Measurements from ENCODE around the gene TOM1. TPM values are rescaled to one million over a fixed set of nuclear protein-coding genes. Genes with fewer than 3 reads are reported as not detected.
A peak's percentile ranks its signal among the peaks of the same experiment; 100 is the strongest.

Gene TOM1
- total RNA-seq, 6 donors from 2014 or later, result 79.2 to 194 (median 94.6) TPM

- Histone ChIP-seq H3K4me3 (no peak overlapping the region), H3K27ac (no peak overlapping the region), H3K4me1 (peaks cover 13 to 31% (median 20%) of the 10 kb centered on the region in 4 donors), H3K9me3 (no peaks in the 10 kb centered on the region), H3K27me3 (no peaks in the 10 kb centered on the region), H3K36me3 (peaks cover 5 to 63% (median 54%) of the 10 kb centered on the region in 4 donors)
- DNase-seq (no peak), ATAC-seq (ENCODE audit: low FRiP score in 2 of 2) (no peak)
- TF ChIP-seq, protein P1, sequence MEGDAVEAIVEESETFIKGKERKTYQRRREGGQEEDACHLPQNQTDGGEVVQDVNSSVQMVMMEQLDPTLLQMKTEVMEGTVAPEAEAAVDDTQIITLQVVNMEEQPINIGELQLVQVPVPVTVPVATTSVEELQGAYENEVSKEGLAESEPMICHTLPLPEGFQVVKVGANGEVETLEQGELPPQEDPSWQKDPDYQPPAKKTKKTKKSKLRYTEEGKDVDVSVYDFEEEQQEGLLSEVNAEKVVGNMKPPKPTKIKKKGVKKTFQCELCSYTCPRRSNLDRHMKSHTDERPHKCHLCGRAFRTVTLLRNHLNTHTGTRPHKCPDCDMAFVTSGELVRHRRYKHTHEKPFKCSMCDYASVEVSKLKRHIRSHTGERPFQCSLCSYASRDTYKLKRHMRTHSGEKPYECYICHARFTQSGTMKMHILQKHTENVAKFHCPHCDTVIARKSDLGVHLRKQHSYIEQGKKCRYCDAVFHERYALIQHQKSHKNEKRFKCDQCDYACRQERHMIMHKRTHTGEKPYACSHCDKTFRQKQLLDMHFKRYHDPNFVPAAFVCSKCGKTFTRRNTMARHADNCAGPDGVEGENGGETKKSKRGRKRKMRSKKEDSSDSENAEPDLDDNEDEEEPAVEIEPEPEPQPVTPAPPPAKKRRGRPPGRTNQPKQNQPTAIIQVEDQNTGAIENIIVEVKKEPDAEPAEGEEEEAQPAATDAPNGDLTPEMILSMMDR (IDR thresholded peaks at IDR 0.05), result no peak
- 82 to 100% methylated on average over 2 to 10 of the region's 10 CpGs for WGBS, 2 donors
Observed at GRCh38 chr22:35347462-35347861, 47.8 kb downstream of the TOM1 start.

- WGBS, 2 donors, result 87 to 99% methylated on average over 9 to 18 of the region's 18 CpGs
- no peak overlapping the region for H3K27ac ChIP-seq
- no peaks in the 10 kb centered on the region for H3K27me3 ChIP-seq
- ATAC-seq (ENCODE audit: low FRiP score in 2 of 2), result no peak
- H3K4me3 ChIP-seq, result no peak overlapping the region
- H3K36me3 ChIP-seq, result peaks cover 5 to 57% (median 48%) of the 10 kb centered on the region in 4 donors
- no peak for DNase-seq
- H3K4me1 ChIP-seq, result peaks cover 13 to 36% (median 22%) of the 10 kb centered on the region in 4 donors
- TF ChIP-seq, protein P1 (IDR thresholded peaks at IDR 0.05), result no peak
- TF ChIP-seq EP300 (IDR thresholded peaks at IDR 0.05) (no peak), POLR2A (IDR thresholded peaks at IDR 0.05) (no peak), POLR2AphosphoS5 (IDR thresholded peaks at IDR 0.05) (no peak)
- no peaks in the 10 kb centered on the region for H3K9me3 ChIP-seq
Observed at GRCh38 chr22:35348026-35348590, 48.4 kb downstream of the TOM1 start.

- TF ChIP-seq, protein P1 (IDR thresholded peaks at IDR 0.05), result peak in 1 of 6 experiments; percentile 6
- no peak for TF ChIP-seq POLR2AphosphoS5 (IDR thresholded peaks at IDR 0.05)
- WGBS, 2 donors, result 100% methylated on average over 1 of the region's 5 CpGs; no CpG with 5 or more reads in 1 of the 2 donors
- H3K36me3 ChIP-seq, result peaks cover 5 to 51% (median 44%) of the 10 kb centered on the region in 4 donors
- H3K9me3 ChIP-seq, result no peaks in the 10 kb centered on the region
- H3K4me1 ChIP-seq, result peaks cover 13 to 36% (median 22%) of the 10 kb centered on the region in 4 donors
- no peaks in the 10 kb centered on the region for H3K27me3 ChIP-seq
- H3K4me3 ChIP-seq, result no peak overlapping the region
- H3K27ac ChIP-seq, result no peak overlapping the region
- DNase-seq (no peak), ATAC-seq (ENCODE audit: low FRiP score in 2 of 2) (no peak)
Observed at GRCh38 chr22:35348703-35349102, 49.0 kb downstream of the TOM1 start.

- Histone ChIP-seq H3K27ac (peak overlapping the region in 1 of 4 donors; percentile 4), H3K27me3 (no peaks in the 10 kb centered on the region), H3K4me1 (peaks cover 13 to 36% (median 22%) of the 10 kb centered on the region in 4 donors), H3K36me3 (peaks cover 5 to 45% (median 39%) of the 10 kb centered on the region in 4 donors), H3K9me3 (no peaks in the 10 kb centered on the region), H3K4me3 (no peak overlapping the region)
- WGBS, 2 donors, result 67 to 83% methylated on average over 9 of the region's 9 CpGs
- ATAC-seq (ENCODE audit: low FRiP score in 2 of 2) (no peak), DNase-seq (no peak)
- TF ChIP-seq POLR2AphosphoS5 (IDR thresholded peaks at IDR 0.05), result no peak
- no peak for TF ChIP-seq EP300 (IDR thresholded peaks at IDR 0.05)
- TF ChIP-seq, protein P1 (IDR thresholded peaks at IDR 0.05), result no peak
- no peak for TF ChIP-seq POLR2A (IDR thresholded peaks at IDR 0.05)
Observed at GRCh38 chr22:35349368-35349703, 49.6 kb downstream of the TOM1 start.

Measured in upper lobe of left lung (tissue), 6 donors.